Endometrial microvascular endothelial cells (primary cell): ENCODE measurements around the gene CYP2C9. TPM values are rescaled to one million over a fixed set of nuclear protein-coding genes. Genes with fewer than 3 reads are reported as not detected.
"Not testable (repeated sequence)": the region's sequence is repeated elsewhere in the genome, so short reads cannot be mapped to it uniquely, and the experiment has no call there.

Experiments used
- in situ Hi-C: cut with HindIII; loops from 2 replicates; pipeline ENCODE4 v1.10.0; 2017; ENCODE audit warnings: low sequenced_read_pairs, low pct_unique_long_range_greater_than_20kb; ENCODE audit errors: inconsistent ontology term
- total RNA-seq: library from RNA; depleted of rRNA; stranded (reverse); fragments of >200 nt; gene quantifications from one replicate; pipeline ENCODE4 v1.2.3, GENCODE V29; 2015; ENCODE audit errors: inconsistent ontology term

The CYP2C9 gene
- not detected for total RNA-seq

- in situ Hi-C loops, result no loop called here
Observed at GRCh38 chr10:94938383-94938782, at the start of gene CYP2C9. Gene CYP2C9 (plus strand): TSS chr10:94938658. CDS start chr10:94938683, 25 bp downstream.

- in situ Hi-C loops, result no loop called here
Observed at GRCh38 chr10:94889123-94889522, 49.3 kb upstream of the CYP2C9 start.

GRCh38 chr10:94890264-94891022, 48.0 kb upstream of the CYP2C9 start:
- in situ Hi-C loops, result no loop called here

DNA sequence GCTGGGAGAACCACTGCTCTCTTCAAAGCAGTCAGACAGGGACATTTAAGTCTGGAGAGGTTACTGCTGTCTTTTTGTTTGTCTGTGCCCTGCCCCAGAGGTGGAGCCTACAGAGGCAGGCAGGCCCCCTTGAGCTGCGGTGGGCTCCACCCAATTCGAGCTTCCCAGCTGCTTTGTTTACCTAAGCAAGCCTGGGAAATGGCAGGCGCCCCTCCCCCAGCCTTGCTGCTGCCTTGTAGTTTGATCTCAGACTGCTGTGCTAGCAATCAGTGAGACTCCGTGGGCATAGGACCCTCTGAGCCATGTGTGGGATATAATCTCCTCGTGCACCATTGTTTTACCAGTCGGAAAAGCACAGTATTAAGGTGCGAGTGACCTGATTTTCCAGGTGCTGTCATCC, 40.0 kb upstream of the CYP2C9 start:
- in situ Hi-C loops, result not testable (repeated sequence)

GRCh38 chr10:94902080-94902479, 36.4 kb upstream of the CYP2C9 start:
- in situ Hi-C loops, result no loop called here

GRCh38 chr10:94902570-94902969, 35.9 kb upstream of the CYP2C9 start:
- in situ Hi-C loops, result no loop called here

DNA sequence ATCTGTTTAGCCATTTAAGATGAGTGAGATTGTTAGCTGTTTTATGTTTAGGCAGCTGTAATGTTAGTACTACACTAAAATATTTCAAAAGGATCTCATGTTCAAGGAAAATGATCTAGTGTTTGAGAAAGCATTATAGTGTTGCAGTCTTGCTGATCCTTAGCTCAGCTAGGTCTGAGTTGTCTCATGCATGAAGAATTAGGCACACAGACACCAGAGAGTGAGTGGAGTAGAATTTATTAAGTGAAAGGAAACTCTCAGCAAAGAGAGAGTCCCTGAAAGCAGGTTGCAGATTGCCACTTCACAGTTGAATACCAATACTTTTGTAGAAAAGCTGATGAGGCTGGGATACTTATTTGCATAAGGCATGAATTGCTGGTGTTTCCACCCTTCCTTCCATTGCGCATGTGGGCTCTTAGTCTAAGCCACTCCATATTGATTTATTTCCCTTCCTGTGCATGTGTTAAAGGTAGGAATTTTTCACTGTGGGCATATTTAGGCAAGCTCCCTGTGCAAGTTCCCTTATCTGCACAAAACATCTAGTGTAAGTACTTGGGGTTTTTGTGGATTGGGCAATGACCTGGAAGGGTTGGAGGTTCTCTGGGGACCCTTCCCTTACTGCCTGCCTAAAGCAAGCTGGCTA, 33.8 kb upstream of the CYP2C9 start:
- in situ Hi-C loops, result not testable (repeated sequence)

GRCh38 chr10:94916423-94916822, 22.0 kb upstream of the CYP2C9 start:
- in situ Hi-C loops, result no loop called here

DNA sequence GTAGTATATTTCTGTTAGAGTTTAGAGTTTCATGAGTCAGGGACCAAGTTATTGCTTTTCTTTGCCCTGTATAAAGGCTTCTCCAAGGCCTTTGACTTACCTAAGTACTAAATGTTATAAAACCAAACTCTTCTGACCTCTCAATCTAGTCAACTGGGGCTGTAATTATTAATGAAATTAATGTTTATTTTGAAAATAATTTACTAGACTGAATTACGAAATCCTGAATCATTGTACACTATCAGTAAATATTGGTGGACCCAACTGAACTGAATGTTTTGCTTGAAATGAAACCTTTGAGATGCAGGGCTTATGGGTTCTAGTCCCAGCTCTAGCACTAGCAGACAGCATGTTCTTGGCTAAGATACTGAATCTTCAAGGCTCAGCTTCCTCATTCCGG, 1.7 kb upstream of the CYP2C9 start:
- in situ Hi-C loops, result no loop called here

GRCh38 chr10:94943432-94944103, 5.1 kb downstream of the CYP2C9 start:
- in situ Hi-C loops, result not testable (repeated sequence)

- in situ Hi-C loops, result not testable (repeated sequence)
Observed at GRCh38 chr10:94946181-94946580, 7.7 kb downstream of the CYP2C9 start.

- in situ Hi-C loops, result no loop called here
Observed at GRCh38 chr10:94963901-94964300, 25.4 kb downstream of the CYP2C9 start.

DNA sequence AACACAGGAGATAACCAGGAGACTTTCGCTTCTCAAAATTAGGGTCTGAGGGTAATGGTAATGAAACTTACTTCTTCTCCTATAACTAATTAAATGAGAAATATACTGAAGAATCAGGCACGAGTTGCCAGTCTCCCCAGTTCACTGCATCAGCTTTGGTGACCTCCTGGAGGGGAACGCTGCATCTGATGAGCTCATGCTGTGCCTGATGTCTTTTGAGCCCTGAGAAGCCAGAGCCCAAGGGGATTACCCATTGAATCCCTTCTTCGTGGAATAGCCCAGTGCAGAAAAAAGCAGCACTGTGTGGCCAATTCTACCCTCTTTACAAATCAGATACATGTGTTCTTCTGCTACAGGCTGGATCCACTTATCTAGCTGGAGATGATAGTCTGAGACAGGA, 45.1 kb downstream of the CYP2C9 start:
- in situ Hi-C loops, result no loop called here

GRCh38 chr10:94989192-94989591, 50.7 kb downstream of the CYP2C9 start:
- in situ Hi-C loops, result no loop called here

DNA sequence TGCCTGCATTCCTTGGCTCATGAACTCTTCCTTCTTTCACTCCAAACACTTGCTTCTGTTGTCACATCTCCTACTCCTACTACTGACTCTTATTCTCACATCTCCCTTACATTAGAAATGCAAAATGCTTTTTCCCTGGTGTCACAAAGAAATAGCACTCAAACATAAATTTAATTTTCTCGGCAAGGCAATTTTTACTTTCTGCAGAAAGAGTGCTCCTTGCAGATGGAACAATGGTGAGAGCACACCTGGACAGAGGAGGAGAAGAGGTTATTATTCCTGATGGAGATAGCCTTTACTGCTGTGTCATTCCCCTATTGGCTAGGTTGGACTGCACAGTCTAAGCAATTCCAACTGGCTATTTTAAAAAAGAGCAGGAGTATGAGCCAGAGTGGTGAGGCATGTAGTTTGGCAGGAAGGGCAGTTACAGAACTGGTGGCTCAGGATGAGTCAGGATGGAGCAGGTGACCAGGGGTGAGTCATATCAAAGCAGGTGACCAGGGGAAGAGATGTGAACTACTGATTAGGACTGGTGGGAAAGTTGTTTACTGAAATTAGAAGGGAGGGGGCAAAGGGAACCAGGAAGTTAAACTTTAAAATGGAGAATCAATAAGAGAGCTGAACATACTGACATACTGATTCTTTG, 52.9 kb downstream of the CYP2C9 start:
- in situ Hi-C loops, result no loop called here

- in situ Hi-C loops, result no loop called here
Observed at GRCh38 chr10:94992811-94993210, 54.4 kb downstream of the CYP2C9 start.

DNA sequence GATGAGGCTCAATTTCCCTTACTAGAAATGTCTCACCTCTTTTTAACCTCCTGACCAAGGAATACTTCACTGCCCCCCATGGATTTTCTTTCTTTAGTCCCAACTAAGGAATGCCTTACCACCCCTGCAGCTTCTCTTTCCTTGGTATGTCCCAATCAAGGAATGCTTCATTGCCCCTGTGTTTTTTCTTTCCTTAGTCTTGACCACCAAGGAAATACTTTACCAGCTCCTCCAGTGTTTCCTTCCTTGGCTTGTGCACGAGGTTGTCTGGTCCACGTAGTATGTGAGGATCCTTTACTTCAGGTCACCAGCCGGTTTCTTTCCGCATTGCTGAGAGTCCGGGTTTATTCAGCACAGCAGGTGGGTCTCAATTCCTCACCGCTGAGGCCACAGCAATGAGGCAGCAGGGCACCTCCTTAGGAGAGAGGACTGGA, 59.3 kb downstream of the CYP2C9 start:
- in situ Hi-C loops, result no loop called here

DNA sequence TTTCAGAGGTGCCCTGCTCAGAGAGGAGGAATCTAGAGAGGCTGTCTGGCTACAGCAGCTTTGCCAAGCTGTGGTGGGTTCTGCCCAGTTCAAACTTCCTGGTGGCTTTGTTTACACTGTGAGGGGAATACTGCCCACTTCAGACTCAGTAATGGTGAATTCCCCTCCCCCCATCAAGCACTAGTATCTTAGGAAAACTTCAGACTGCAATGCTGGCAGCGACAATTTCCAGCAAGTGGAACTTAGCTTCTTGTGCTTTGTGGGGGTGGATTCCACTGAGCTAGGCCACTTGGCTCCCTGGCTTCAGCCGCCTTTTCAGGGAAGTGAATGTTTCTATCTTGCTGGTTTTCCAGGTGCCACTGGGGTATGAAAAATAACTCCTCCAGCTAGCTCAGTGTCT, 88.0 kb downstream of the CYP2C9 start:
- in situ Hi-C loops, result no loop called here

- in situ Hi-C loops, result no loop called here
Observed at GRCh38 chr10:95031656-95032055, 93.2 kb downstream of the CYP2C9 start.
